ENCODE measurements around the gene CDH13. TPM values are rescaled to one million over a fixed set of nuclear protein-coding genes. Genes with fewer than 3 reads are reported as not detected.

Gene CDH13
- total and polyA plus RNA-seq, 2 donors (not counting 3 experiments of a cell fraction or from before 2014, with no cell fraction given): 96.6 to 124 TPM

DNA sequence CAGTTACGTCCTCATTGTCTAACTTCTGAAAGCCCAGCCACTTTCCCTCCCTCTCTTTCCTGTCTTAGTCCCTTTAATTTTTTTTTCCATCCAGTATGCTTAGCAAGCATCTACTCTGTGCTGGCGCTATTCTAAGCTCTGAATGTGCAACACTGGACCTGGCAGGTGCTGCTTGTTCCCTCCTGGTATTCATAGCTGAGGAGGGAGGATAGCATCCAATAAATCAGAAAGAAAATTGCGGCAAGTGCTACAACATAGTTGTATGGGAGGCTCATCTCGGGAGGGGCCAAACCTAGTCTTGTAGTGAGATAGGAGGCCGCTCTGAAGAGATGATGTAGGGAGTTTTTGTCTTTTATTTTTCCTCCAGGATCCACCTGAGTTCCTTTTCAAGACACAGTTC lies 723.7 kb downstream of the CDH13 start:
- H3K9me3 ChIP-seq (replicated peaks; ENCODE audit: control insufficient read depth, insufficient read depth, low read length): no peaks in the 10 kb centered on the region
- H3K79me2 ChIP-seq (ENCODE audit: control insufficient read depth, insufficient read depth, low read length): no peaks in the 10 kb centered on the region
- no peak for FAIRE-seq
- TF ChIP-seq MYC (IDR thresholded peaks at IDR 0.05; ENCODE audit: low read depth, low read length): no peak
- no peak for TF ChIP-seq JUN (IDR thresholded peaks at IDR 0.05; ENCODE audit: borderline replicate concordance, insufficient read depth, insufficient read length, low read depth)
- no peak for TF ChIP-seq POLR2AphosphoS5 (IDR thresholded peaks at IDR 0.05; ENCODE audit: insufficient read depth, low read depth, low read length)
- no peak for TF ChIP-seq GATA2 (IDR thresholded peaks at IDR 0.05; ENCODE audit: insufficient read depth, insufficient read length, low read depth, low read length)
- TF ChIP-seq, protein P1, sequence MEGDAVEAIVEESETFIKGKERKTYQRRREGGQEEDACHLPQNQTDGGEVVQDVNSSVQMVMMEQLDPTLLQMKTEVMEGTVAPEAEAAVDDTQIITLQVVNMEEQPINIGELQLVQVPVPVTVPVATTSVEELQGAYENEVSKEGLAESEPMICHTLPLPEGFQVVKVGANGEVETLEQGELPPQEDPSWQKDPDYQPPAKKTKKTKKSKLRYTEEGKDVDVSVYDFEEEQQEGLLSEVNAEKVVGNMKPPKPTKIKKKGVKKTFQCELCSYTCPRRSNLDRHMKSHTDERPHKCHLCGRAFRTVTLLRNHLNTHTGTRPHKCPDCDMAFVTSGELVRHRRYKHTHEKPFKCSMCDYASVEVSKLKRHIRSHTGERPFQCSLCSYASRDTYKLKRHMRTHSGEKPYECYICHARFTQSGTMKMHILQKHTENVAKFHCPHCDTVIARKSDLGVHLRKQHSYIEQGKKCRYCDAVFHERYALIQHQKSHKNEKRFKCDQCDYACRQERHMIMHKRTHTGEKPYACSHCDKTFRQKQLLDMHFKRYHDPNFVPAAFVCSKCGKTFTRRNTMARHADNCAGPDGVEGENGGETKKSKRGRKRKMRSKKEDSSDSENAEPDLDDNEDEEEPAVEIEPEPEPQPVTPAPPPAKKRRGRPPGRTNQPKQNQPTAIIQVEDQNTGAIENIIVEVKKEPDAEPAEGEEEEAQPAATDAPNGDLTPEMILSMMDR (IDR thresholded peaks at IDR 0.05; ENCODE audit: extremely low read depth in 1 of 2, insufficient read depth in 1 of 2, low read depth in 1 of 2, low read length in 2 of 2): no peak
- TF ChIP-seq POLR2A (IDR thresholded peaks at IDR 0.05; ENCODE audit: low read depth, low read length): no peak
- no peak for TF ChIP-seq FOS (IDR thresholded peaks at IDR 0.05; ENCODE audit: borderline replicate concordance, insufficient read depth, low read length)
- TF ChIP-seq, protein P2, sequence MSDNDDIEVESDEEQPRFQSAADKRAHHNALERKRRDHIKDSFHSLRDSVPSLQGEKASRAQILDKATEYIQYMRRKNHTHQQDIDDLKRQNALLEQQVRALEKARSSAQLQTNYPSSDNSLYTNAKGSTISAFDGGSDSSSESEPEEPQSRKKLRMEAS (IDR thresholded peaks at IDR 0.05; ENCODE audit: insufficient read depth, insufficient read length): no peak
- no peak for TF ChIP-seq EZH2 (IDR thresholded peaks at IDR 0.05; ENCODE audit: borderline replicate concordance, low read depth, low read length, severe bottlenecking)
- no peaks in the 10 kb centered on the region for H4K20me1 ChIP-seq (replicated peaks; ENCODE audit: control insufficient read depth, extremely low read depth, insufficient read depth, low read length)
- no peak overlapping the region for H3K27ac ChIP-seq (ENCODE audit: insufficient read depth, low read depth, low read length)
- DNase-seq (ENCODE audit: low read depth, low spot score): no peak
- no peak overlapping the region for H2AFZ ChIP-seq (ENCODE audit: low read depth, low read length)
- intact Hi-C loops (cut with micrococcal nuclease): no loop called here
- no peaks in the 10 kb centered on the region for H3K9me1 ChIP-seq (replicated peaks; ENCODE audit: control insufficient read depth, extremely low read depth, insufficient read depth, low read length)
- CTCF ChIA-PET: interaction anchor here (1.3 to 1.6 kb wide), 4 partner anchors 10 to 237 kb away, joined by 3 to 4 read pairs (median 3); no protein-coding TSS in a partner anchor
- no peak overlapping the region for H3K9ac ChIP-seq (replicated peaks; ENCODE audit: extremely low read depth, insufficient read depth, low read length)
- no peaks in the 10 kb centered on the region for H3K4me1 ChIP-seq (ENCODE audit: control insufficient read depth, extremely low read depth, insufficient read depth, low read length)
- POLR2A ChIA-PET: no interaction called here
- H3K4me2 ChIP-seq (ENCODE audit: insufficient read depth, low read length): no peak overlapping the region
- dilution Hi-C loops (cut with MboI; ENCODE audit: extremely low pct_ligation_motif_present, low sequenced_read_pairs): no loop called here
- no peak overlapping the region for H3K4me3 ChIP-seq (replicated peaks in 1 of 3; ENCODE audit: insufficient read depth in 1 of 3, low read depth in 1 of 3, low read length in 3 of 3)
- H3K36me3 ChIP-seq (ENCODE audit: control insufficient read depth in 2 of 2, extremely low read depth in 1 of 2, insufficient read depth in 2 of 2, low read length in 2 of 2): no peaks in the 10 kb centered on the region
- BruUV-seq (replicated peaks): no TSS peak
- no peaks in the 10 kb centered on the region for H3K27me3 ChIP-seq (ENCODE audit: control insufficient read depth in 2 of 2, insufficient read depth in 2 of 2, low read length in 2 of 2)

Data from endothelial cell of umbilical vein (primary cell).